ENCODE measurements around the gene HINT2.

Gene HINT2

DNA sequence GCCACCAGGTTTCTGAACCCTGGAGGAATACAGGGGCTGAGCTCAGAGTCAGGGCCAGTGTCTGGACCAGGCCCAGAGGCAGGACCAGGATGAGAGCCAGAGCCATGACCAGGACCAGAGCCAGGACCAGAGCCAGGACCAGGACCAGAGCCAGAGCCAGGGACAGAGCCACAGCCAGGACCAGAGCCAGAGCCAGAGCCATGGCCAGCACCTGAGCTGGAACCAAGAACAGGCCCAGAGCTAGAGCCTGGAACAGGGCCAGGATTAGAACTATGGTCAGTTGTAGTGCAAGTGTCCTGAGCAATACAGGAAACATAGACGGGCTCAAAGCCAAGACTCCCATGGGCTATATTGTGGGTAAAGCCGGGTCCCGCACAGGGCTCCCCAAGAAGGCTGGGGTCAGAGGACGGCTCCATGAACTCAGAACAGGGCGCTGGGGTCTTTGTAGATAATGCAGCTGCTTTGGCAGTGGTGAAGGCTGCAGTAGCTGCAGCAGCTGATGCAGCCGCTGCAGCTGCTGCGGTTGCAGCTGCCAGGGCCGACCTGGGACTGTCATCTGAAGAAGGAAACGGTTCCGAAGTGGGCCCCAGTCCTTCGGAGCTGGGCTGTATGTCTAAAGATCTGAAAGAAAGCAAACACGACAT, 3.3 kb downstream of the HINT2 start:
- DNase-seq = no peak

DNA sequence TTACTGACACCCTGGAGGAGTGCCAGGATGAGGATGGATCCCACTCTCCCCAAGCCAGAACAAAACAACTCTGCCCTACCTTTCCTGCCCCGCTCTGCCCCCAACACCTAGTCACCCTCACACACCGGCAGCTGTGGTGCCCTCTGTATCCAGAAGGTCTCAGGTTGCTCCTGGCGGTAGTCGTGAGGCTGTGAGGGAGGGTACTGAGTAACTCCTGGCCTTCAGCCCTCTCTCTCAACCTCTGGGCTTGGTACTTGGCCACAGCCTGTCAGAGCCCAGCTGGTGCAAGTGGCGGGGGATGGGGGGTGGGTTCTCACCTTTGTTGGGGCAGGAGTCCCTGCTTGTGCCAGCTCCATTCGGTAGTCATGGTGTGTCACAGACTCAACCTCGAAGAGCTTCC, 4.7 kb downstream of the HINT2 start:
- no peak for DNase-seq

DNA sequence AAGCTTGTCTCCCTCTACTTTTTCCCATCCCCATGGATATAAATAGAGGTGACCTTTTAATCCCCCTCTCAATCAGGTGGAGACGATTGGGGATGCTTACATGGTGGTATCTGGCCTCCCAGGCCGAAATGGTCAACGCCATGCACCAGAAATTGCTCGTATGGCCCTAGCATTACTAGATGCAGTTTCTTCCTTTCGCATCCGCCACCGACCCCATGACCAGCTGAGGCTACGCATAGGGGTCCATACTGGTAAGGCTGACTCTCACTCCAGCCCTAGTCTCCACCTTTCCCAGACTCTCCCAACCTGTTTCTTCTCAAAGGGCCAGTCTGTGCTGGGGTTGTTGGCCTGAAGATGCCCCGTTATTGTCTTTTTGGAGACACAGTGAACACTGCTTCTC, 6.4 kb downstream of the HINT2 start:
- DNase-seq = no peak

DNA sequence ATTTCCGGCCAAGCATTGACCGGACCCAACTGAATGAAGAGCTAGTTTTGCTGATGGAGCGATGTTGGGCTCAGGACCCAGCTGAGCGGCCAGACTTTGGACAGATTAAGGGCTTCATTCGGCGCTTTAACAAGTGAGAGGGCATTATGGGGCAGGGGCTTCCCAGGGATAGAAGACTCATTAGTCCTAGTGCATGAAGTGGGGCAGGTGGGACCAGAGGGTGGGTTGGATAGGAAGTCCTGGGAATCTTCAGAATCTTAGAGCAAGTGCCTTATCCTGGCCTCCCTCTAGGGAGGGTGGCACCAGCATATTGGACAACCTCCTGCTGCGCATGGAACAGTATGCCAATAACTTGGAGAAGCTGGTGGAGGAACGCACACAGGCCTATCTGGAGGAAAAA, 8.7 kb downstream of the HINT2 start:
- DNase-seq = no peak

DNA sequence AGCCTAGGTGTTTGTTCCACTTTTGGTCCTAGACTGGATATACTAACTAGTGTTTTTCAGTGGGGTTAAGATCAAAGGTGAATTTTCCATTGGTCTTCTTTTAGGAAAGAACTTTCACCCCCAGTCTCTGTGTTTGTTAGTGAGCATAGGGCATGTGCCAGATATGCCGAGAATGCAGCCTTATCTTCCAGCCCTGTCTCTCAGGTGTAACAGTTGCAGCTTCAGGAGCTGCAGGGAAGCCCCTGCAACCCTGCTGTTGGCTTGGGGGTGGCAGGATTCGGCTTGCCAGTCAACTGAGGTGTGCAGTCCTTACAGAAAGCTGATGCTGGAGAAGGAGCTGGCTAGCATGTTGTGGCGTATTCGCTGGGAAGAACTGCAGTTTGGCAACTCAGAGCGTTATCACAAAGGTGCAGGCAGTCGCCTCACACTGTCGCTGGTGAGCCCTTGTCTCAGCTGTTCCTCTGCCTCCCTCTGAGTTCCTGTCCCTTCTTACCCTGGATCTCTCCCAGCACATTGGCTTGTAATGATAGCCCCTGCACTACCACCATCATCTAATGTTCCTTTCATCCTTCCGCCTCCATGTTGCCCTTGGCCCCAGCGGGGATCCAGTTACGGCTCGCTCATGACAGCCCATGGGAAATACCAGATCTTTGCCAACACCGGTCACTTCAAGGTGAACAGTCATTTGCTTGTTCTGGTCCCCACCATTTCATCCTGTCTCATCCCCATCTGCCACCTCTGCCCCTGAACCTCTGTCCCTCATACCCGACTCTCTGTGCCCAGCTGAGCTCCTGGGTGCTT, 13.3 kb downstream of the HINT2 start:
- DNase-seq = no peak

DNA sequence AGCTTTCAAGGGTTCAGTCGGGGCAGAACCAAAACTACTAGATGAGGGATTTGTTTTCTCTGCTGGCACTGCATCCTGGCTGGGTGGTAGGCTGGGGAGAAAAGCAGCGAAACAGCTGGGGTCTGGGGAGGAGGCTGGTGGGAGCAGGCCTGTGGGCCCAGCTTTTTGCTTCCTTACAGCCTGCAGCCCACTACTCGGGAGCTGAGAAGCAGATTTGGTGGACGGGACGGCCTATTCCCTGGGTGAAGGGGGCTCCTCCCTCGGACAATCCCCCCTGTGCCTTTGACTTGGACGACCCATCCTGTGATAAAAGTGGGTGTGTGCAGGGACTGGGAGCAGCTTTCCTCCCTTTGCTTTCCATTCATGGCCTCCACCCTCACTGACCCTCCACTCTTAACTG, 14.3 kb downstream of the HINT2 start:
- DNase-seq = no peak

DNA sequence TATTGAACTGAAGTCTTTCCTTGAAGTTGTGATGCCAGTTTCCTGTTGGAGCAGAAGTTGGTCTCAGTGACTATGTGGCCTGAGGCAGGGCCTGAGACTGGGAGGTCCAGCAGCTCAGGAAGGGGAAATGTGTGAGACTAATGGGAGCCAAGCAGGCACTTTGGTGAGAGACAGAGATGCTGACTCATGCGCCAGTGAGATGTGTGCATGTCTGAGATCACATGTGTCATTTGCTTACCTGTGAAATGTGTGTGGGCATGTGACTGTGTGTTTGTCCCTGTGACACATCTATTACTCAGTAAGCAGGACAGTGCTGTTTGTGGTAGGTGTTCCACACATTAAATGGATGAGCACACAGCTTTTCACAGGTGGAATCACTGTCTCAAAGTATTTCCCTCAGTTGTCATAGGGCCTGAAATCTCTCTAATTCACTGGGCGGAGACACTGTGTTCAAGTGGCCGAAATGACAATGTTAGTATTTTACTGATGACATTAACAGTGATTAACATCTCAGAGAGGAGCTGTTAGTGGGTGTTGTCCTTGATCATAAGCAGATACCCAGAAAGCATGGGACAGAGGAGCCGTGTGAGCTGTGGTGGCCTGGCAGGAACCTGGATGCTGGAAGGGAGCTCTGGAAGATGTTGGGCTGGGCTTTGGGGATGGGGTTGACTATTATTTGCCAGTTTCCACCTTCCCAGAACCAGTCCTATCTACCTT, 16.0 kb downstream of the HINT2 start:
- no peak for DNase-seq

DNA sequence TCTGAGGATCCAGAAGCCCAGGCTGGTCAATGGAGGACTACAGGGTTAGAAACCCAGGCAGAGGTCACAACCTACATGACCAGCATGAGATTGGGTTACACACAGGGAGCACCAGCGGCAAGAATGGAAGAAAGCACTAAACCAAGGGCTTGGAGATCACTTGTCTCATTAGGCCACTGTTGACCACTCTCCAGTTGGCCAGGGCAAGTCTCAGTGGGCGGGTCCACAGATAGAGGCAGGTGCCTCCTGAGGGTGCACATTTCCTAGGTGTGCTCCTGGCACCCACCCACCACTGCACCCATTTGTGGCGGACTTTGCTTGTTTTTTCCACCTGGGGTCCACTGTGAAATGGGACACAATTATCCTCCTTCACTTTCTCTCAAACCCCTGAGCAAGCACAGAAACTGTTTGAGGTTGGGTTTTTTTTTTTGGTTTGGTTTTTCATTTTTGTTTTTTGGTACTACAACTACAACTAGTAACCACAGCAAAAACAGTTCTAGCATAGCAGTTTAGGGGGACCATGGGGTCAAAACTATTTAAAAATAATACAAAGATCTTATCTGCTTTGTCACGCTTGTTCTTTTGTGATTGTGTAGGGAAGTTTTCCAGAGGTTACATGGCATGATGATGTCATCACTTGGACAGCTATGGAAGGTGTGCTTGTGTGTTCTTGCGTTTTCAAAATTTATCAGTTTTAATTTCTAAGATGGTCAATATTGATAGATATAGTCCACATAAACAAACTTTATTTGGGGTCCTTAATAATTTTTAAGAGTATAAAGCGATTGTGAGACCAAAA, 17.3 kb downstream of the HINT2 start:
- no peak for DNase-seq

DNA sequence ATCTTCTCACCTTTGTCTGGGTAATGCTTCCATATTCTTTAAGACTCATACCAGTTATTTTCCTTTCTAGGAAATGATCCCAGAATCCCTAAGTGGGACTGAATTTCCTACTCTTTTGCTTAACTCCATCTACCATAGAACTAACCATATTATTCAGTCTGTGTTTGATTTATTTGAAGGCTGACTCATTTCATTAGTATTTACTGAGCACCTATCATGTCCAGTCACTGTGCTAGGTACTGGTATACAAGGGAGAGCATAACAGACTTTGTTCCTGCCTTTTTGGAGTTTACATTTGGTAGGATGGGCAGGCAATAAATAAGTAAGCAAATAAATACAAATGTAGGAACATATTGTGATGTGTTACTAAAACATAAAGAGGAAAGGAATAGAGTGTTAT, 19.1 kb downstream of the HINT2 start:
- DNase-seq = no peak

DNA sequence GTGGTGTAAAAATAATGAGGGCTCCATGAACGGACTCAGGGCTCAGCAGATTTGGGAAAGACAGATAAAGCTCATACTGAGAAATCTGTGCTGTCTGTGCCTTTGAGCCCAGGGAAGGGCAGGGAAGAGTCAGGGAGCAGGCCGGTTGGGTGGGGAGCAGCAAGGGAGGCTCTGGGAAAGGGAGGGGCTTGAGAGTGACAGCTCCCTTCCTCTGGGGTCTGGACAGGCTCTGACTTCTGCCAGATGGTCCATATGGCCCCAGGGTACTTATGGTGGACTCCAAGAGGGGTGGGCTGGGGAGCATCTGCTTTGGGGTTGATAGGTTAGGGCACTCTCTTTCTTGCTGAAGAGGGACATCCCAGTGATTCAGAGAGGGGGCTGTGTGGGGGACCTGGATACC, 21.4 kb downstream of the HINT2 start:
- no peak for DNase-seq

DNA sequence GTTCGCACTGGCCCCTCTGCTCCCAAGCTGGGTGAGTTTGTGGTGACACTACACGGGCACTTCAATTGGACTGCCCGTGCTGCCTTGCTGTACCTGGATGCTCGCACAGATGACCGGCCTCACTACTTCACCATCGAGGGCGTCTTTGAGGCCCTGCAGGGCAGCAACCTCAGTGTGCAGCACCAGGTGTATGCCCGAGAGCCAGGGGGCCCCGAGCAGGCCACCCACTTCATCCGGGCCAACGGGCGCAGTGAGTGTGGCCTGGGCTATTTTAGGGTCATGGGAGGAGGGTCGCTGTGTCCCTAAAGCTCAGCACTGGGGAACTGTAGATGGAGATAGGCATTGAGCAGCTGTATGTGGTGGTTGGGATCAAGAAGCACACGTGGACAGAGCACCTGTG, 22.0 kb downstream of the HINT2 start:
- DNase-seq = no peak

DNA sequence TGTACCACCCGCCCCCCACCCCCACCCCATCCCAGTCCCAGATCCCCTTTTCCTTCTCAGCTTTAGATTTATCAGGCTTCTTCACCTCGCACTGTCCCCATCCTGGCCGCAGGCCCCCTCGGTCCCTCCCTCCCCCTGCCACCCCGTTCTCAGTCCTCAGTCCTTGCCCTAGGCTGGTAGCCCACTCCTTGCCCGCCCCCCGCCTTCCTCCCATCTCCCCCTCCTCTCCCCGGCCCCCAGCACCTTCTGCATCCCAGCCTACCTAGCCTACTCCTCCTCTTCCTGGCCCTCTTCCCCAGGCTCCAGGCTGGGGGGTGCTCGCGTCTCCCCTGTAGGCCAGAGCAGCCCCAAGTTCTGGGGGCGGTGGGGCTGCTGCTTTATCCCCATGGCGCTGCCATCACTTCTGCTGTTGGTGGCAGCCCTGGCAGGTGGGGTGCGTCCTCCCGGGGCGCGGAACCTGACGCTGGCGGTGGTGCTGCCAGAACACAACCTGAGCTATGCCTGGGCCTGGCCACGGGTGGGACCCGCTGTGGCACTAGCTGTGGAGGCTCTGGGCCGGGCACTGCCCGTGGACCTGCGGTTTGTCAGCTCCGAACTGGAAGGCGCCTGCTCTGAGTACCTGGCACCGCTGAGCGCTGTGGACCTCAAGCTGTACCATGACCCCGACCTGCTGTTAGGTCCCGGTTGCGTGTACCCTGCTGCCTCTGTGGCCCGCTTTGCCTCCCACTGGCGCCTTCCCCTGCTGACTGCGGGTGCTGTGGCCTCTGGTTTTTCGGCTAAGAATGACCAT, 22.6 kb downstream of the HINT2 start:
- no peak for DNase-seq

DNA sequence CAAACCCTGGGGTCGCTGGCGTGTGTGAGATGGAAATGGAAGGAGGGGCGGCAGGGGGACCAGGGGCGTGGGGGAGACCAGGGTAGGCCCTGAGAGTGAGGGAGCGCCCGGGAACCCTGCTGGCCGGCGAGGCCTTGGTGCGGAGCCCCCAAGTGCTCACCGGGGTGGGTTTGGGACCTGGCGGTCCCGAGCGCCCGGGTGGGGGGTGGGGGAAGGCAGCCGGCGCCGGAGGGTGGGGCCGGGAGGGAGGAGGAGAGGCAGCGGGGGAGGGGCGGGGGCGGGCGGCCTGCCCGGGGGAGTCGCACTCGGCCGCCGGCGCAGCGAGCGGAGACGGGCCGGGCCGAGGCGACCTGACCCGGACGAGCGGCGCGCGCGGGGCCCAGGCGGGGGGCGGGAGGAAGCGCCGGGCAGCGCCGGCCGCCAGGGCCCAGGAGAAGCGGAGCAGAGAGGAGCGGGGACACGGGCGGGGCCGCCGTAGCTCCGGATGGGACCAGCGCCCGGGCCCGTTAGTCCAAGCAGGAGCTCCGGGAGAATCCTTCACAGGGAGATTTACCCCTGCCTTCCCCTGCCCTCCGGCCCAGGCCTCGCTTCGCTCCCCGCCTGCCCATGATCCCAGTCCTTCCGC, 23.4 kb downstream of the HINT2 start, which contains the start of gene NPR2:
NPR2 (plus strand) TSS at position 295 of the 625 bp plus-strand sequence. CDS start 818 bp downstream, outside the sequence.
- no peak for DNase-seq

DNA sequence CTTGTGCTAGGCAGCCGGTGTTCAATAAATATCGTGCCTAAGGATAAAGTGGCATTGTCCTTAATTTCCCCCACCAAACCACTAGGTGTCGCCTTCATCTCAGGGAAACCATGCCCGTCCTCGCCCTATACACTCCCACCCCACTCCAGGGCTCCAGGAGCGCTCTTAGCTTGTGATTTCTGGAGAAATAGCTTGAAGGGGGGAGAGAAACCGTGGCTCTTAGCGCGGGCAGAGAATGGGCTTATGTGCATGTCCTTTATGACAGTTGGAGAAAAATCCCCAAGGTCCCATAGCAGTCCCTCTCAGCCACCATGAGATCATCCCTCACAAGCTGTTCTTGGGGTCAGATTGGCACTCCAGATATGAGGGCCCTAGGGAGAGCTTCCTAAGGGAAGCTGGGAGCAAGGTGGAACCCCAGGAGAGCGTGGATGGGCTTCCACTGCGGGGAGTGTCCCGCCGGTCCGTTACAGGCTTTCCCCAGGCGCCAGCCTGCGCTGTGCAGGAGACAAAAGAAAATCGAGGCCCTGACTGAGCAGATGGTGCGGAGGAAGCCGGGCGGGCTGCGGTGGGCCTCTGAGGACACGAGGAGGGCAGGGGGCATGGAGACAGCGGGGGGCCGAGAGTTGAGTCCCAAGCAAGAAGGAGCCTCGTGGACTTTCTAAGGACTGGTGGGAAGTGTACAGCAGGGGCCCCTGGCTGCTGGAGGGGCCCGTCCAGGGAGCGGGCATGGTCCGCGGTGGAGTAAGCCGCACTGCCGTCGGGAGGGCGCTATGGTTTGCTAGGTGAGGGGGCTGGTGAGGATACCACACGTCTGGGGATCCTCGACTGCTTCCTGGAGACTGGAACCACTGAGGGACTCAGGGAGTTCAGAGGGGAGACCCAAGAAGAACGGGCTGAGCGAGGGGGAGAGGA, 24.2 kb downstream of the HINT2 start:
- no peak for DNase-seq

DNA sequence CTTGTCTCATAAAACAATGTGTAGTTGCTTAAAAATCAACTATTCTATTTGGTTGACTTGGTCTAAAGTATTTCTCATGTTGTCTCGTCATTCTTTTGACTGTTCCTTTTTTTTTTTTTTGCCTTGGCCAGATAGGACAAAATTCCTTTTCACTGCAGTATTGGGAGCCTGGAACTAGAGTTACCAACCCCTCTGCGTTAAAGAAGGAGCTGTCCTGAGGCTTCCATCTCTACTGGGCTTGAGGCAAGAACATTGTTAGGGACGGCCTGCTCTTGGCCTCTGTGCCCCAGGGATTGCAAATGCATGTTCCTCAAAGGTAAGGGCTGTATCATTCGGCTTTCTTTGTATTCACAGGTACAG, 24.8 kb downstream of the HINT2 start:
- no peak for DNase-seq

DNA sequence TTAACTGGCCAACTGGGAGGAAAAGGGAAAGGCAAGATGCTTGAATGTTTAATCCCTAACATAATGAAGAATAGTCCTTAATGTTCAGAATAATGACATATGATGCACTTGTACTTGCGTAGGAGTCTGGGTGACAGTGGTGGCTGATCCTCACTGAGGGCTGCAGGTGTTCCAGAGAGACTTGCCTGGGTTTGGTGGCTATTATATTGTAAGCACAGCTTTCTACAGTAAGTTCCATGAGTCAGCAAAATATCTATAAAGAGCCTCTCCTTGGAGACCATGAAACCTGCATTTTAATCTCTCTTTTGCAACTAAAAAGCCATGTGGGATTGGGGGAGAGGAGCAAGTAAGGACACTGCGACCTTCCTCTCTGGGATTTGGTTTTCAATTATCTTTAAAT, 25.3 kb downstream of the HINT2 start:
- DNase-seq = no peak

DNA sequence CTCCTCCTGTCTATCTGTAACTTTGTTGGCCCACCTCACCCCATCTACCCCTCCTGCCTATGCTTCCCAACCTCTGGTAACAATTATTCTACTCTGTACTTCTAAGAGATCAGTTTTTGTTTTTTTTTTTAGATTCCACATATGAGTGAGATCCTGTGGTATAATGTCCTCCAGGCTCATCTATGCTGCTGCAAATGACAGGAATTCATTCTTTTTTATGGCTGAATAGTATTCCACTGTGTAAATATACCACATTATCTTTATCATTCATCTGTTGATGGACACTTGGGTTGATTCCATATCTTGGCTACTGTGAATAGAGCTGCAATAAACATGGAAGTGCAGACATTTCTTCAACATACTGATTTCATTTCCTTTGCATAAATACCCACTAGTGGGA, 31.4 kb downstream of the HINT2 start:
- DNase-seq = no peak

DNA sequence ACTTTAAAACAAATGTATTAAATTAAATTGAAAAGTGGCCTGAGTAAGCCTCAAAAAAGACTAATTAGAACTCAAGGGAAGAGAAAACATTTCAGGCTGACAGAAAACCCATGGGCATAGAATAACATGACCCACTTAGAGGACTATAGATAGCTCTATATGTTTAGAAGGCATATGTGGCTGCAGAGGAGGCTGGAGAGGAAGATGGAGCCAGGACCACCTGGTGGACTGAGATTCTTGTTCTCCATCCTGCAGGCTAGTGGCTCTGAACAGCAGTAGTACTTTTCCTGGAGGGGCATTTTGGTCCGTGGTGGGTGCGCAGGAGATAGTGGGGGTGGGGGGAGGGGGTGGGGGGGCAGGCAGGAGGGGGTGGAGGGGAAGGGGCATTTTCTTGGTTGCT, 33.8 kb downstream of the HINT2 start:
- no peak for DNase-seq

DNA sequence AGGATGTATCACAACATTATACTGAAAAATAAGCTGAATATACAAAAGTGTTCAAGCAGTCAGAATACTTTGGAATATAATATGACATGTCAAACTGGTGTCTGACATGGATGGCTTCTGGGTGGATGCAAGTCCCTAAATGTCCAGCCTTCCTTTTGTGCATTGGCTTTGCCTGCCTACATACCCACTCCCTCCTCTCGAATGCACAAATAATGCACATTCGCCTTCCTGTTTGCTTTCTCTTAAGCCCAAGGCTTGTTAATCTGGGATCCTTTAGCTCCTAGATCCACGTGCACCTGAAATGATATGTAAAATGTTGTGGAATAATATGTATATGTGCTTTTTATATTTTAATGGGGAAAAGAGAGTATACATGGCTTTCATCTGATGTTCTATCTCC, 36.3 kb downstream of the HINT2 start:
- no peak for DNase-seq

DNA sequence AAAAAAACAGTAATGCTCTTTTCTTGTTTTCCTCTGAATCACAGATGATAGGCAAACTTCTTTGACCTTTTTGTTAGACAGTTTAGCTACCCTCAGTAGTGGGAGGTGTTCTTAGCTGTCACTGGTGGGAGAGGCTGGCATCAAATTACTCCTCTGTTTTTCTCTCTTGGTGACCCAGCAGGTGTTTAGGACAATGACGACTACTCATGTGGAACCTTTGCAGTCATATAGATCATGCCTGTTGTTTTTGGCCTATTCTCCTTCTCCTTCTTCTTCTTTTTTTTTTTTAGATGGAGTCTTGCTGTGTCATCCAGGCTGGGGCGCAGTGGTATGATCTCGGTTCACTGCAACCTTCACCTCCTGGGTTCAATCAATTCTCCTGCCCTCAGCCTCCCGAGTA, 38.8 kb downstream of the HINT2 start:
- DNase-seq = no peak
